ENCODE results near the gene PRDM8.

Gene PRDM8

DNA sequence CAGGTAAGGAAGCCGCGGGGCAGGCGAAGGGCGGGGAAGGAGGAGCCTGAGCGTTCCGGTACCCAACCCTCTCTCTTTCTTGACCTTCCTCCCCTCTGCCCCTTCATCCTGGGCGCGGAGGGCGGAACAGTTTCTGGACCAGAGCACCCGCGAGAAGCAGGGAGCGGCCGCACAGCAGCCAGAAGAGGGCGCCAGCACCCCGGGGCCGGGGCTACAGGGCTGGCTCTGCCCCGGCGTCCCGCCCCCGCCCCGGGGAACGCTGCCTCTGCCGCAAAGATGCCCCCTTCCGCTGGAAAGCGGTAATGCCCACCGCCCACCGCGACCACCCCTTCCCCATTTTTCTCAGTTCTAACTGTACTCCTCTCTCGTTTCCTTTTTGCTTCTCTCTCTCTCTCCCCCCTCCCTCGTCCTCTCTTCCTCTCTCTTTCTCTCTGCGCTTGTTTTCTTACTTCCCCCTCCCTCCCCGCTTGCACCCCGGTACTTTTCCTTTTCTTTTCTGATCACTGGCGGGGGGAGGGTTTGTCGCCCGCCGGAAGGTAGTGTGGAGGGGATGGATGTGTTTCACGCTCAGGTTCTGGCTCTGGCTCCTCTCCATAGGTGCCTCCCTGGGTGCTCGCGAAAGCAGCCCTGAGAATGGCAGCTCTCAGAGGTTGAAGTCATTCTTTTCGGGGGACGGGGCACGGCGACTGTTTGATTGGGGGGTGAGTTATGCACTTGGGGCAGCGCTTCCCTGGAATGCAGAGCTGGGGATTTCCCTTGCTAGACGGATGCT lies 13.1 kb upstream of the PRDM8 start:
- DNase-seq: no peak

- no peak for DNase-seq
Observed at GRCh38 chr4:80184825-80185756, 12.2 kb upstream of the PRDM8 start.

- no peak for DNase-seq
Observed at GRCh38 chr4:80185787-80186548, 11.3 kb upstream of the PRDM8 start.

GRCh38 chr4:80186676-80187075 lies 10.6 kb upstream of the PRDM8 start:
- DNase-seq: no peak

GRCh38 chr4:80187677-80188076 lies 9.6 kb upstream of the PRDM8 start:
- DNase-seq: no peak

- no peak for DNase-seq
Observed at GRCh38 chr4:80188457-80188800, 8.9 kb upstream of the PRDM8 start.

- DNase-seq: no peak
Observed at GRCh38 chr4:80188801-80189458, 8.4 kb upstream of the PRDM8 start.

GRCh38 chr4:80189581-80189955 lies 7.7 kb upstream of the PRDM8 start:
- DNase-seq: no peak

- DNase-seq: no peak
Observed at GRCh38 chr4:80189956-80190677, 7.2 kb upstream of the PRDM8 start.

DNA sequence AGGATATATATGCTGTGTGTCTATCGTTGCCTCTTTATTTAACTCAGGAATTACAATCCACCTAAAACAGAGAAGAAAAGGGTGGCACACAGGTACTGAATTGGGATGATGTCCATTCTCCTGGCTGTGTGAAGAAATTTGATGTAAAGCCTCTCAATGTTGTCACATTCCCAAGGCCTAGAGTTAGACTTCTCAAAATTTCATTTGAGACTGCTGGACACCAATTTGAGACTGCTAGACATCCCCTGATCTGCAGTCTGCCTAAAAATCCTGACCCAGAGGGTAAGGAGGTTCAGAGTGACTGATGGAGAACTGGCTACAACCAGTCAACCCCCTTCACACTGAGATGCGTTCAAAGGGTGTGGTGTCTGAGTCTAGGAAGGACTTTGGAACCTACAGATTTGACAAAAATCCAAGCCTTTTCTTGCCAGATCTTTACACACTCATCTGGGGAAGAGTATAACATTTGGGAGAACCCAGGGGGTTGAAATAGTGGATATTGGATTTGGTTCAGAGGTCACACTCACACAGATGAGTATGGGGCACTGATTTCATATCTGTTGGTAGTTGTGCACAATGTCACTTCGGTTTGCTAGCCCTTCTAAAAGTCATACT lies 4.9 kb upstream of the PRDM8 start:
- DNase-seq: no peak

- DNase-seq: no peak
Observed at GRCh38 chr4:80192937-80193336, 4.4 kb upstream of the PRDM8 start.

GRCh38 chr4:80195441-80196140 lies 1.7 kb upstream of the PRDM8 start:
- peak; percentile 70 for DNase-seq

GRCh38 chr4:80196259-80196921 lies 913 bp upstream of the PRDM8 start:
- no peak for DNase-seq

DNA sequence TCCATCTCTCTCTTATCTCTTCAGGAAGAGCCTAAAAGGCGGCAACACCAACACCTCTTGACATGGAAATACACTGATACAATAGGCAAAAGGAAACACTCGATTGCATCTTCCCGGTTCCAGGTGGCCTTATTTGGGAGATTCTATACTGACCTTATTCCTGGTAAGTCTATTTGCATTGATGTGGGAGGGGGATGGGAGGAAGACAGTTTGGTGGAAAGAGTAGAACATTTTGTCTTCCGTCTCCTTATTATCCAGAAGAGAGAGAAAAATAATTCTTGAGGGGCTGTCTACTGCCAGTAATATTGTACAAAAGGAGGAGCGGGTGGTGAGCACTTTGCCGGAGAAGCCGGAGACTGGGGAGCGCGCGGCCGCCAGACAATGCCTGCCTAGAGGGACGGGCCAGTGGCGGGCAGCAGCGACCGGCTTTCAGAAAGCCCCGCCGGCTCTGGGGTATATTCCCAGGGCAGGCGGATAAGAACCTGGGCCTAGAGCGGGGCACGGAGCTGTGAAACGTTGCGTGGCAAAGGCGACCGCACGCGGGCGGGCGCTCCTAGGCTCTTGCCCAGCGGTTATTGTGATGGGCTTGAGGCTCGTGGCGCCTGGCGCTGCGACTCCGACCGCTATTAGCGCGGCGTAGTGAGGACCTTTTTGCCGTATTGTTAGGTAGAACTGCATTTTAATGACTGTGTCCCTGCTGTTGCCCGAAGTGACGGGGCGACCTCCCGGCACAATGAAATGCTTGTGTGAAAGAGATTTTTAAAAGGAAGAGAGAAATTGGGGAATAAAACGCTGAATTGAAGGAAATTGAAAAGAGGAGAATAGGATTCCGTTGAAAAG lies 518 bp downstream of the PRDM8 start:
- DNase-seq: no peak

GRCh38 chr4:80198441-80198837 lies 1.1 kb downstream of the PRDM8 start:
- no peak for DNase-seq

DNA sequence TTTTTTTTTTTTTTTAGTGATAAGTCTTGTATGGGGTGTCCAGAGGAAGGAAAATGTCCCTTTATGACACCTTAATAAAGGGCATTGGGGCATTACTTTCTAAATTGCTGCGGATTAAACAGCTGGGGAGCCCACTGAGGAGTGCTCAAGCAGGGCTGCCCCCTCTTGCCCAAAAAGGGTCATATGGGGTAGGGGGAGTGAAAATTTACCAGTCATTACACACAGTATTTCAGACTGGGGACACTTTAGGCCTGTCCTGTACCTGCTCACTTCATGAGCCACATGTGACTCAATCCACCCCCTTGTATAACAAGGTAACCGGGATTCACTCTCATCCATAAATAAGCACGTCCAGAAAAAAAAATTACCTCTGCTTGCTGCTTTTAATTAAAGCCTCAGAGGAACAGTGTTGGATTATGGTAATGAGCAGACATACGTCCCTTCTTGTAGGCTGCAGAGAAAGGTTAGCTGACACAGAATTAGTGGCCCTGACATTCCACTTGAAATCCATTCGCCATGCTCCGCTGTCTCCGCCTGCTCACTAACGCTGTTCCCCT lies 1.8 kb downstream of the PRDM8 start:
- DNase-seq: no peak

DNA sequence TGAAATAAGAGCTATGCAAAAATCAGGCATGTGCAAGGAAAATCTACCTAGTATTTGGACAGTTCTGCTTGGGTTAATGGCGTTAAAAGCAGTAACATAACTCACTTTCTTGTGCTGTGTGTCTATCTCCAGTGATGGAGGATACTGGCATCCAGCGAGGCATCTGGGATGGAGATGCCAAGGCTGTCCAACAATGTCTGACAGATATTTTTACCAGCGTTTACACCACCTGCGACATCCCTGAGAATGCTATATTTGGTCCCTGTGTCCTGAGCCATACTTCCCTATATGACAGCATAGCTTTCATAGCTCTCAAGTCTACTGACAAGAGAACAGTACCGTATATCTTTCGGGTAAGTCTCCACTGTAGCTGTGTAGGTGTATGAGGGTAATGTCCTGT lies 2.6 kb downstream of the PRDM8 start:
- DNase-seq: no peak

GRCh38 chr4:80201252-80202151 lies 4.2 kb downstream of the PRDM8 start:
- peak; percentile 47 for DNase-seq
